PC-3 (cell line): Measurements from ENCODE around the gene CTNNA2. TPM values are rescaled to one million over a fixed set of nuclear protein-coding genes. Genes with fewer than 3 reads are reported as not detected.

Experiments
- ATAC-seq: fragments of 200-7000 bp; cut with Tn5 transposase; 2 replicates; pipeline ENCODE4 v1.9.1; 2020; ENCODE audit warnings: mild to moderate bottlenecking, moderate library complexity
- BruUV-seq: library from RNA; stranded (reverse); fragments of 400-500 nt; replicated peaks from 2 replicates; lab custom pipeline; 2021; lab: Mats Ljungman, UMichigan
- CTCF ChIA-PET: fragments of 300-600 bp; sonication (Branson Sonifier 250); formaldehyde crosslinking; loops from one replicate; lab custom pipeline; 2022; ENCODE audit warnings: antibody characterized with exemption; lab: Charles Lee
- POLR2A ChIA-PET: fragments of 300-600 bp; sonication (Branson Sonifier 250); formaldehyde crosslinking; loops from one replicate; lab custom pipeline; 2022; ENCODE audit warnings: antibody characterized with exemption; ENCODE audit not compliant: unreplicated experiment; lab: Charles Lee
- DNase-seq: peaks from one replicate; pipeline ENCODE4 v3.0.0-alpha.2; 2015
- H2AFZ ChIP-seq: fragments of 300-600 bp; sonication (generic); 2 replicates; pipeline ENCODE4 v1.6.0; 2016; ENCODE audit warnings: antibody characterized with exemption, low read length
- H3F3A ChIP-seq: fragments of 300-600 bp; sonication (generic); one replicate; pipeline ENCODE4 v1.6.0; 2017; ENCODE audit warnings: antibody characterized with exemption, low read length, control low read depth, mild to moderate bottlenecking; ENCODE audit not compliant: unreplicated experiment
- H3K27ac ChIP-seq: fragments of 300-600 bp; sonication (generic); 2 replicates; pipeline ENCODE4 v1.5.1; 2016; ENCODE audit warnings: mild to moderate bottlenecking, low read length
- H3K27me3 ChIP-seq: fragments of 300-600 bp; sonication (generic); 2 replicates; pipeline ENCODE4 v1.6.1; 2016; ENCODE audit warnings: low read length, mixed read lengths
- H3K36me3 ChIP-seq: fragments of 300-600 bp; sonication (generic); 2 replicates; pipeline ENCODE4 v1.6.1; 2016; ENCODE audit warnings: low read depth, mixed run types, low read length, mixed read lengths
- H3K4me1 ChIP-seq: fragments of 300-600 bp; sonication (generic); 2 replicates; pipeline ENCODE4 v1.5.1; 2016; ENCODE audit warnings: low read length; ENCODE audit not compliant: insufficient read depth
- H3K4me2 ChIP-seq: fragments of 300-600 bp; sonication (generic); 2 replicates; pipeline ENCODE4 v1.6.0; 2016; ENCODE audit warnings: low read length
- H3K4me3 ChIP-seq: fragments of 300-600 bp; sonication (generic); 2 replicates; pipeline ENCODE4 v1.5.1; 2016; ENCODE audit warnings: mild to moderate bottlenecking, low read length, mixed read lengths
- H3K79me2 ChIP-seq: fragments of 300-600 bp; sonication (generic); 2 replicates; pipeline ENCODE4 v1.6.1; 2017; ENCODE audit warnings: low read length, mixed read lengths
- H3K9ac ChIP-seq: fragments of 300-600 bp; sonication (generic); 2 replicates; pipeline ENCODE4 v1.6.0; 2016; ENCODE audit warnings: mild to moderate bottlenecking, low read length
- H3K9me2 ChIP-seq: fragments of 300-600 bp; sonication (generic); replicated peaks from 2 replicates; pipeline ENCODE4 v1.6.1; 2016; ENCODE audit warnings: mixed run types, low read length, mixed read lengths
- H3K9me3 ChIP-seq: fragments of 300-600 bp; sonication (generic); 2 replicates; pipeline ENCODE4 v1.6.1; 2016; ENCODE audit warnings: low read length, mixed read lengths
- H4K20me1 ChIP-seq: fragments of 300-600 bp; sonication (generic); 2 replicates; pipeline ENCODE4 v1.6.1; 2016; ENCODE audit warnings: low read length, mixed read lengths
- EZH2 ChIP-seq: fragments of 300-600 bp; sonication (generic); IDR thresholded peaks from one replicate; pipeline ENCODE4 v1.6.1; 2017; ENCODE audit warnings: antibody characterized with exemption, mild to moderate bottlenecking, low read length; ENCODE audit not compliant: unreplicated experiment
- EZH2phosphoT487 ChIP-seq: fragments of 300-600 bp; sonication (generic); IDR thresholded peaks from 2 replicates; pipeline ENCODE4 v1.6.1; 2018; ENCODE audit warnings: mild to moderate bottlenecking, antibody characterized with exemption, low read length, borderline replicate concordance
- intact Hi-C: fragments of 100-400 bp; cut with micrococcal nuclease; formaldehyde crosslinking; loops from 2 replicates; pipeline ENCODE4 v1.9.0; 2023
- total RNA-seq: library from RNA; depleted of rRNA; stranded (reverse); fragments of >200 nt; gene quantifications from 2 replicates; pipeline ENCODE4 v1.2.3, GENCODE V29; 2014
- TF ChIP-seq, protein P1 (sequence below): fragments of 300-600 bp; sonication (generic); conservative IDR thresholded peaks from 2 replicates; pipeline ENCODE4 v1.5.1; 2017; ENCODE audit warnings: antibody characterized with exemption, low read depth, mild to moderate bottlenecking, low read length

Gene CTNNA2
- total RNA-seq, 1 experiment from 2014 or later, result not detected

GRCh38 chr2:80328159-80328571 is 815.3 kb downstream of the CTNNA2 start:
- H3K4me1 ChIP-seq, result no peaks in the 10 kb centered on the region
- H4K20me1 ChIP-seq, result no peaks in the 10 kb centered on the region
- ChIA-PET CTCF (no interaction called here), POLR2A (no interaction called here)
- H3K36me3 ChIP-seq, result no peaks in the 10 kb centered on the region
- H3K4me2 ChIP-seq, result no peak overlapping the region
- no peak overlapping the region for H2AFZ ChIP-seq
- H3K9me3 ChIP-seq, result no peaks in the 10 kb centered on the region
- H3K4me3 ChIP-seq, result no peak overlapping the region
- DNase-seq (no peak), ATAC-seq (no peak)
- H3F3A ChIP-seq, result no peaks in the 10 kb centered on the region
- no peak overlapping the region for H3K9ac ChIP-seq
- H3K9me2 ChIP-seq, result no peaks in the 10 kb centered on the region
- BruUV-seq, result no TSS peak
- TF ChIP-seq EZH2phosphoT487 (no peak), EZH2 (no peak)
- TF ChIP-seq, protein P1, sequence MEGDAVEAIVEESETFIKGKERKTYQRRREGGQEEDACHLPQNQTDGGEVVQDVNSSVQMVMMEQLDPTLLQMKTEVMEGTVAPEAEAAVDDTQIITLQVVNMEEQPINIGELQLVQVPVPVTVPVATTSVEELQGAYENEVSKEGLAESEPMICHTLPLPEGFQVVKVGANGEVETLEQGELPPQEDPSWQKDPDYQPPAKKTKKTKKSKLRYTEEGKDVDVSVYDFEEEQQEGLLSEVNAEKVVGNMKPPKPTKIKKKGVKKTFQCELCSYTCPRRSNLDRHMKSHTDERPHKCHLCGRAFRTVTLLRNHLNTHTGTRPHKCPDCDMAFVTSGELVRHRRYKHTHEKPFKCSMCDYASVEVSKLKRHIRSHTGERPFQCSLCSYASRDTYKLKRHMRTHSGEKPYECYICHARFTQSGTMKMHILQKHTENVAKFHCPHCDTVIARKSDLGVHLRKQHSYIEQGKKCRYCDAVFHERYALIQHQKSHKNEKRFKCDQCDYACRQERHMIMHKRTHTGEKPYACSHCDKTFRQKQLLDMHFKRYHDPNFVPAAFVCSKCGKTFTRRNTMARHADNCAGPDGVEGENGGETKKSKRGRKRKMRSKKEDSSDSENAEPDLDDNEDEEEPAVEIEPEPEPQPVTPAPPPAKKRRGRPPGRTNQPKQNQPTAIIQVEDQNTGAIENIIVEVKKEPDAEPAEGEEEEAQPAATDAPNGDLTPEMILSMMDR, result no peak
- intact Hi-C loops, result no loop called here
- no peaks in the 10 kb centered on the region for H3K79me2 ChIP-seq
- H3K27ac ChIP-seq, result no peak overlapping the region
- H3K27me3 ChIP-seq, result peaks cover 16% of the 10 kb centered on the region; the same call in 1 of the 2 replicates

DNA sequence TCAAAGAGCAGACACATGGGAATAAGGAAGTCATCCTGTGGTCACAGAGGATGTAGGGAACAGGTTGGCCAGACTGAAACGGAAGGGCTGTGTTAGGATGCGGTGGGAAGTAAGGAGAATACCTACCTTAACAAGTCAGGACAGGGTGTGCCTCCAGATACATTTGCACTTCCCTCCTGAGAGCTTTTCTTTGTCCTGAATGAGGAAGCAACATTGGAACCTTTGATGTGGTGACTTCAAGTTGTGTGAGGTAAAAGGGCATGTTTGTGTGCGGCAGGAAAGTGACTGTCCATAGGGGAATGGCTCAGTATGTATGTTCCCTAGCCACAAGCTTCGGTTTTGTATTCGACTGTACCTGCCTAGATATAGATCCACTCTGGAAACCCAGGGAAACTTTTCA is 816.6 kb downstream of the CTNNA2 start:
- peaks cover 4% of the 10 kb centered on the region; the same call in 1 of the 2 replicates for H3K27me3 ChIP-seq
- CTCF ChIA-PET, result no interaction called here
- ATAC-seq, result no peak
- H3K9me2 ChIP-seq, result no peaks in the 10 kb centered on the region
- no peaks in the 10 kb centered on the region for H3K4me1 ChIP-seq
- no peaks in the 10 kb centered on the region for H3K9me3 ChIP-seq
- H4K20me1 ChIP-seq, result no peaks in the 10 kb centered on the region
- DNase-seq, result no peak
- H2AFZ ChIP-seq, result no peak overlapping the region
- no peak overlapping the region for H3K4me2 ChIP-seq
- no peaks in the 10 kb centered on the region for H3K79me2 ChIP-seq
- H3F3A ChIP-seq, result no peaks in the 10 kb centered on the region
- no TSS peak for BruUV-seq
- H3K4me3 ChIP-seq, result no peak overlapping the region
- H3K9ac ChIP-seq, result no peak overlapping the region
- no peak overlapping the region for H3K27ac ChIP-seq
- POLR2A ChIA-PET, result no interaction called here
- no peaks in the 10 kb centered on the region for H3K36me3 ChIP-seq
- TF ChIP-seq EZH2phosphoT487 (no peak), EZH2 (no peak)
- TF ChIP-seq, protein P1, result no peak
- intact Hi-C loops, result no loop called here

GRCh38 chr2:80330527-80331450 is 817.9 kb downstream of the CTNNA2 start:
- intact Hi-C loops, result no loop called here
- Histone ChIP-seq H4K20me1 (no peaks in the 10 kb centered on the region), H3K9me2 (no peaks in the 10 kb centered on the region), H3K4me2 (no peak overlapping the region), H3K4me3 (no peak overlapping the region), H2AFZ (no peak overlapping the region), H3K27me3 (peaks cover 4% of the 10 kb centered on the region; the same call in 1 of the 2 replicates), H3K9me3 (no peaks in the 10 kb centered on the region), H3K36me3 (no peaks in the 10 kb centered on the region), H3K79me2 (no peaks in the 10 kb centered on the region), H3F3A (no peaks in the 10 kb centered on the region), H3K27ac (no peak overlapping the region), H3K9ac (no peak overlapping the region), H3K4me1 (no peaks in the 10 kb centered on the region)
- TF ChIP-seq EZH2phosphoT487 (no peak), EZH2 (no peak)
- TF ChIP-seq, protein P1, result no peak
- ATAC-seq (no peak), DNase-seq (no peak)
- ChIA-PET CTCF (no interaction called here), POLR2A (no interaction called here)
- BruUV-seq, result no TSS peak
